Measurements from ENCODE around the gene LMO3.

DNA sequence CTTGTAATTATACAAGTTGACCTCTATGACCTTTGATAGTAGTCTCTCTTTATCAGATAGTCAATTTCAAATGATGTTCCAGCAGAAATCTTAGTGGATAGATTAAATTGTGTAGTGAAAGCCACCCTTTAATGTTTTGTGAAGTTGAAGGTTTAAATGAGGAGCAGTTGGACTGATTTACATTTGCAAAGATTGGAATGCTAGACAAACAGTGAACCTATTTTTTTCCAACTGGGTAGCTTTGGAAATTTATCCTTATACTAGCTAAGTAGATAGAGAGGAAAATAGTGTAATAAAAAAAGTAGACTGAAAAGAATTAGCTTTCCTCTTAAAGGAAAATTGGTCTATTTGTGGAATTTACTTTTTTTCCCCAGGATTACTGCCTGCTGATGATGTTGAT, 53.7 kb downstream of the LMO3 start:
- no peak for TF ChIP-seq NR3C1 (IDR thresholded peaks at IDR 0.05)
- TF ChIP-seq RFX5 (IDR thresholded peaks at IDR 0.05): no peak
- TF ChIP-seq, protein P1, sequence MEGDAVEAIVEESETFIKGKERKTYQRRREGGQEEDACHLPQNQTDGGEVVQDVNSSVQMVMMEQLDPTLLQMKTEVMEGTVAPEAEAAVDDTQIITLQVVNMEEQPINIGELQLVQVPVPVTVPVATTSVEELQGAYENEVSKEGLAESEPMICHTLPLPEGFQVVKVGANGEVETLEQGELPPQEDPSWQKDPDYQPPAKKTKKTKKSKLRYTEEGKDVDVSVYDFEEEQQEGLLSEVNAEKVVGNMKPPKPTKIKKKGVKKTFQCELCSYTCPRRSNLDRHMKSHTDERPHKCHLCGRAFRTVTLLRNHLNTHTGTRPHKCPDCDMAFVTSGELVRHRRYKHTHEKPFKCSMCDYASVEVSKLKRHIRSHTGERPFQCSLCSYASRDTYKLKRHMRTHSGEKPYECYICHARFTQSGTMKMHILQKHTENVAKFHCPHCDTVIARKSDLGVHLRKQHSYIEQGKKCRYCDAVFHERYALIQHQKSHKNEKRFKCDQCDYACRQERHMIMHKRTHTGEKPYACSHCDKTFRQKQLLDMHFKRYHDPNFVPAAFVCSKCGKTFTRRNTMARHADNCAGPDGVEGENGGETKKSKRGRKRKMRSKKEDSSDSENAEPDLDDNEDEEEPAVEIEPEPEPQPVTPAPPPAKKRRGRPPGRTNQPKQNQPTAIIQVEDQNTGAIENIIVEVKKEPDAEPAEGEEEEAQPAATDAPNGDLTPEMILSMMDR (IDR thresholded peaks at IDR 0.05): no peak
- no peak for TF ChIP-seq POLR2A (IDR thresholded peaks at IDR 0.05; ENCODE audit: low read length)
- TF ChIP-seq SMC3 (IDR thresholded peaks at IDR 0.05): no peak
- TF ChIP-seq ESRRA (IDR thresholded peaks at IDR 0.05; ENCODE audit: borderline replicate concordance, low read length): no peak
- TF ChIP-seq, protein P2, sequence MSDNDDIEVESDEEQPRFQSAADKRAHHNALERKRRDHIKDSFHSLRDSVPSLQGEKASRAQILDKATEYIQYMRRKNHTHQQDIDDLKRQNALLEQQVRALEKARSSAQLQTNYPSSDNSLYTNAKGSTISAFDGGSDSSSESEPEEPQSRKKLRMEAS (IDR thresholded peaks at IDR 0.05): no peak
- TF ChIP-seq KDM5A (IDR thresholded peaks at IDR 0.05): no peak

Measured in A549 (cell line).